Measurements from ENCODE around the gene HBEGF. TPM values are rescaled to one million over a fixed set of nuclear protein-coding genes. Genes with fewer than 3 reads are reported as not detected.
A peak's percentile ranks its signal among the peaks of the same experiment; 100 is the strongest.

Gene HBEGF
- total and polyA plus RNA-seq, 8 donors: 1.2 to 39.8 (median 13.4) TPM

- 27 to 41% (median 33%) methylated on average over 9 to 10 of the region's 10 CpGs for WGBS, 5 donors
- Histone ChIP-seq H3K9me3 (no peaks in the 10 kb centered on the region), H3K4me1 (peaks cover 7 to 33% (median 24%) of the 10 kb centered on the region in 4 donors), H3K4me3 (peak overlapping the region in 2 of 4 donors; percentile 4 to 22), H3K27me3 (no peaks in the 10 kb centered on the region), H3K27ac (peak overlapping the region in 1 of 5 donors; percentile 70), H3K36me3 (no peaks in the 10 kb centered on the region)
- TF ChIP-seq POLR2AphosphoS5 (IDR thresholded peaks at IDR 0.05) (no peak), EP300 (IDR thresholded peaks at IDR 0.05) (no peak), CTCF (IDR thresholded peaks at IDR 0.05) (no peak), POLR2A (IDR thresholded peaks at IDR 0.05) (no peak)
- peak in 1 of 2 donors; percentile 43 for DNase-seq
- intact Hi-C loops (cut with DNase I; ENCODE audit: low total_unique reads): loop anchor here (5.0 kb wide), 1 partner anchor 115 kb away; no protein-coding TSS in a partner anchor
Observed at GRCh38 chr5:140356853-140357725, 10.7 kb upstream of the HBEGF start.

GRCh38 chr5:140355546-140355945, 9.1 kb upstream of the HBEGF start:
- DNase-seq: no peak
- H3K9me3 ChIP-seq: no peaks in the 10 kb centered on the region
- no peaks in the 10 kb centered on the region for H3K27me3 ChIP-seq
- H3K4me3 ChIP-seq: no peak overlapping the region
- no peaks in the 10 kb centered on the region for H3K36me3 ChIP-seq
- intact Hi-C loops (cut with DNase I; ENCODE audit: low total_unique reads): loop anchor here (5.0 kb wide), 1 partner anchor 113 kb away; no protein-coding TSS in a partner anchor
- H3K4me1 ChIP-seq: peaks cover 7 to 41% (median 27%) of the 10 kb centered on the region in 4 donors
- TF ChIP-seq POLR2AphosphoS5 (IDR thresholded peaks at IDR 0.05): no peak
- no peak for TF ChIP-seq EP300 (IDR thresholded peaks at IDR 0.05)
- TF ChIP-seq CTCF (IDR thresholded peaks at IDR 0.05): no peak
- no peak for TF ChIP-seq POLR2A (IDR thresholded peaks at IDR 0.05)
- 53 to 74% (median 64%) methylated on average over 7 of the region's 7 CpGs for WGBS, 5 donors
- no peak overlapping the region for H3K27ac ChIP-seq

- Histone ChIP-seq H3K4me1 (peaks cover 19 to 49% (median 37%) of the 10 kb centered on the region in 4 donors), H3K4me3 (no peak overlapping the region), H3K27me3 (no peaks in the 10 kb centered on the region), H3K36me3 (no peaks in the 10 kb centered on the region), H3K9me3 (no peaks in the 10 kb centered on the region), H3K27ac (no peak overlapping the region)
- intact Hi-C loops (cut with DNase I; ENCODE audit: low total_unique reads): no loop called here
- TF ChIP-seq POLR2AphosphoS5 (IDR thresholded peaks at IDR 0.05): peak in 1 of 3 donors; percentile 31
- TF ChIP-seq EP300 (IDR thresholded peaks at IDR 0.05): no peak
- no peak for TF ChIP-seq POLR2A (IDR thresholded peaks at IDR 0.05)
- TF ChIP-seq CTCF (IDR thresholded peaks at IDR 0.05): peak in 5 of 7 experiments; percentile 70 to 98 (median 90)
- peak in 1 of 2 donors; percentile 87 for DNase-seq
- 4 to 6% (median 5%) methylated on average over 5 of the region's 5 CpGs for WGBS, 5 donors
Observed at GRCh38 chr5:140351609-140352334, 5.4 kb upstream of the HBEGF start.

- Histone ChIP-seq H3K4me3 (no peak overlapping the region), H3K27ac (peak overlapping the region in 2 of 5 donors; percentile 2 to 91), H3K9me3 (no peaks in the 10 kb centered on the region), H3K4me1 (peaks cover 33 to 59% (median 53%) of the 10 kb centered on the region in 4 donors), H3K27me3 (no peaks in the 10 kb centered on the region), H3K36me3 (peaks cover 0 to under 1% (median 0%) of the 10 kb centered on the region in 4 donors)
- intact Hi-C loops (cut with DNase I; ENCODE audit: low total_unique reads): loop anchor here (5.0 kb wide), 1 partner anchor 102 kb away; no protein-coding TSS in a partner anchor
- peak; percentile 34 to 46 for DNase-seq
- WGBS, 5 donors: 59 to 86% (median 65%) methylated on average over 2 of the region's 2 CpGs
- peak in 2 of 3 donors; percentile 21 to 32 for TF ChIP-seq POLR2AphosphoS5 (IDR thresholded peaks at IDR 0.05)
- no peak for TF ChIP-seq POLR2A (IDR thresholded peaks at IDR 0.05)
- no peak for TF ChIP-seq EP300 (IDR thresholded peaks at IDR 0.05)
Observed at GRCh38 chr5:140349244-140349643, 2.8 kb upstream of the HBEGF start.

All from stomach (tissue), 9 donors.